ENCODE data around the gene IL22.

IL22 gene

DNA sequence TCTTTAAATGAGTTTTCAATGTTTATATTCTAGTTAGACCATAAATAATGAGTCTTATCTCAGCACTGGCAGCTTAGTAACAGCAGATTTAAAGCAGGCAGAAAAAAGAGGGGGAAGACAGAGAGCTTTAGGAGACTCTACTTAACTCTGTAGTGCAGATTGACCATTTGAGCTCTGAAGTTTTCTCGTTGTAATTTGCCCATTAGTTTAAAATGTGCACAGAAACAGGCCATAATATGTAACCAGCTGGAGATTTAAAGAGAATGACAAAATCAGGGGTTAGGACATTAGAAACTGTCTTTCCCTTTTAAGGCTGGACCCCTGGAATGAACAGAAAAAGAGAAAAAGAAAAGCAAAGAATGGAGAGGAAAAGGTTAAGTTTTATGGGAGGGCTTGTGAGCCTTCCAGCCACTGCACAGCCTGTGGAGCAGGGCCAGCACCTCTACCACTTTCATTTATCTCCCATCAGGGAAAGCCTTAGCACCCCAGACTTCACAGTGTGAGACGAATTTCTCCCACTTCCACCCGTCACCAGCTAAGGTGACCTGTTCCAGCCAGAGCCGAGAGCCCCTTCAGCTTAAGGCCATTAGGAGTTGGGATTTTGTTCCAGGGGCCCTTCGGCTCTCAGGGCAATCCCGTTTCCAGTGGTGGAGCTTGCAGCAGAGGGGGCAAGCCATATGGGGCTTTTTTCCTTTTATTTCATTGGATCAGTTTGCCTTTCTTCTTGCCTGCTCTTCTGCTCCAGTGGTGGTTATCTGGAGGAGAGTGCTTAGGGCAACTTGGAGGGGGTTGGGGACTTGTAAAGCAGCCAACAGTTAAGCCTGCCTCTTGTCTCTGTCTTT is 8.0 kb downstream of the IL22 start:
- H3K4me3 ChIP-seq (replicated peaks; ENCODE audit: insufficient read depth, low read length) = no peak overlapping the region
- no peaks in the 10 kb centered on the region for H3K27me3 ChIP-seq (ENCODE audit: insufficient read depth, poor library complexity, severe bottlenecking)
- H3K27ac ChIP-seq (replicated peaks) = no peak overlapping the region
- TF ChIP-seq, protein P1, sequence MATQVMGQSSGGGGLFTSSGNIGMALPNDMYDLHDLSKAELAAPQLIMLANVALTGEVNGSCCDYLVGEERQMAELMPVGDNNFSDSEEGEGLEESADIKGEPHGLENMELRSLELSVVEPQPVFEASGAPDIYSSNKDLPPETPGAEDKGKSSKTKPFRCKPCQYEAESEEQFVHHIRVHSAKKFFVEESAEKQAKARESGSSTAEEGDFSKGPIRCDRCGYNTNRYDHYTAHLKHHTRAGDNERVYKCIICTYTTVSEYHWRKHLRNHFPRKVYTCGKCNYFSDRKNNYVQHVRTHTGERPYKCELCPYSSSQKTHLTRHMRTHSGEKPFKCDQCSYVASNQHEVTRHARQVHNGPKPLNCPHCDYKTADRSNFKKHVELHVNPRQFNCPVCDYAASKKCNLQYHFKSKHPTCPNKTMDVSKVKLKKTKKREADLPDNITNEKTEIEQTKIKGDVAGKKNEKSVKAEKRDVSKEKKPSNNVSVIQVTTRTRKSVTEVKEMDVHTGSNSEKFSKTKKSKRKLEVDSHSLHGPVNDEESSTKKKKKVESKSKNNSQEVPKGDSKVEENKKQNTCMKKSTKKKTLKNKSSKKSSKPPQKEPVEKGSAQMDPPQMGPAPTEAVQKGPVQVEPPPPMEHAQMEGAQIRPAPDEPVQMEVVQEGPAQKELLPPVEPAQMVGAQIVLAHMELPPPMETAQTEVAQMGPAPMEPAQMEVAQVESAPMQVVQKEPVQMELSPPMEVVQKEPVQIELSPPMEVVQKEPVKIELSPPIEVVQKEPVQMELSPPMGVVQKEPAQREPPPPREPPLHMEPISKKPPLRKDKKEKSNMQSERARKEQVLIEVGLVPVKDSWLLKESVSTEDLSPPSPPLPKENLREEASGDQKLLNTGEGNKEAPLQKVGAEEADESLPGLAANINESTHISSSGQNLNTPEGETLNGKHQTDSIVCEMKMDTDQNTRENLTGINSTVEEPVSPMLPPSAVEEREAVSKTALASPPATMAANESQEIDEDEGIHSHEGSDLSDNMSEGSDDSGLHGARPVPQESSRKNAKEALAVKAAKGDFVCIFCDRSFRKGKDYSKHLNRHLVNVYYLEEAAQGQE (IDR thresholded peaks at IDR 0.05; ENCODE audit: insufficient replicate concordance, low read depth) = no peak
- TF ChIP-seq GABPA (IDR thresholded peaks at IDR 0.05; ENCODE audit: low read depth) (no peak), SPI1 (IDR thresholded peaks at IDR 0.05; ENCODE audit: borderline replicate concordance, low read depth) (no peak), POLR2AphosphoS5 (IDR thresholded peaks at IDR 0.05; ENCODE audit: low read depth) (no peak)
- TF ChIP-seq, protein P2, sequence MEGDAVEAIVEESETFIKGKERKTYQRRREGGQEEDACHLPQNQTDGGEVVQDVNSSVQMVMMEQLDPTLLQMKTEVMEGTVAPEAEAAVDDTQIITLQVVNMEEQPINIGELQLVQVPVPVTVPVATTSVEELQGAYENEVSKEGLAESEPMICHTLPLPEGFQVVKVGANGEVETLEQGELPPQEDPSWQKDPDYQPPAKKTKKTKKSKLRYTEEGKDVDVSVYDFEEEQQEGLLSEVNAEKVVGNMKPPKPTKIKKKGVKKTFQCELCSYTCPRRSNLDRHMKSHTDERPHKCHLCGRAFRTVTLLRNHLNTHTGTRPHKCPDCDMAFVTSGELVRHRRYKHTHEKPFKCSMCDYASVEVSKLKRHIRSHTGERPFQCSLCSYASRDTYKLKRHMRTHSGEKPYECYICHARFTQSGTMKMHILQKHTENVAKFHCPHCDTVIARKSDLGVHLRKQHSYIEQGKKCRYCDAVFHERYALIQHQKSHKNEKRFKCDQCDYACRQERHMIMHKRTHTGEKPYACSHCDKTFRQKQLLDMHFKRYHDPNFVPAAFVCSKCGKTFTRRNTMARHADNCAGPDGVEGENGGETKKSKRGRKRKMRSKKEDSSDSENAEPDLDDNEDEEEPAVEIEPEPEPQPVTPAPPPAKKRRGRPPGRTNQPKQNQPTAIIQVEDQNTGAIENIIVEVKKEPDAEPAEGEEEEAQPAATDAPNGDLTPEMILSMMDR (IDR thresholded peaks at IDR 0.05; ENCODE audit: insufficient read depth, low read length) = no peak
- DNase-seq (ENCODE audit: low read depth in 1 of 2, low spot score in 1 of 2) = no peak

DNA sequence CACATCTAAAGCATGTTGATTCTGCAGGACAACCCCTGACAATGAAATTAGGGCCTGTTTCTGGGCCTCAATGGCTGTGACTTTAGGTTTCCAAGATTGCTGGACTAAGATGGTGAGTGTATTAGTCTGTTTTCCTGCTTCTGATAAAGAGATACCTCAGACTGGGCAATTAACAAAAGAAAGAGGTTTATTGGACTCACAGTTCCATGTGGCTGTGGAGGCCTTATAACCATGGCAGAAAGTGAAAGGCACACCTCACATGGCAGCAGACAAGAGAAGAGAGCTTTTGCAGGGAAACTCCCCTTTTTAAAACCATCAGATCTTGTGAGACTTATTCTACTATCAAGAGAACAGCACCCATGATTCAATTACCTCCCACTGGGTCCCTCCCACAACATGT is 10.6 kb downstream of the IL22 start:
- H3K27ac ChIP-seq (replicated peaks) = no peak overlapping the region
- H3K4me3 ChIP-seq (replicated peaks; ENCODE audit: insufficient read depth, low read length) = no peak overlapping the region
- no peak for TF ChIP-seq POLR2AphosphoS5 (IDR thresholded peaks at IDR 0.05; ENCODE audit: low read depth)
- TF ChIP-seq, protein P1 (IDR thresholded peaks at IDR 0.05; ENCODE audit: insufficient replicate concordance, low read depth) = no peak
- TF ChIP-seq GABPA (IDR thresholded peaks at IDR 0.05; ENCODE audit: low read depth) = no peak
- TF ChIP-seq SPI1 (IDR thresholded peaks at IDR 0.05; ENCODE audit: borderline replicate concordance, low read depth) = no peak
- H3K27me3 ChIP-seq (ENCODE audit: insufficient read depth, poor library complexity, severe bottlenecking) = no peaks in the 10 kb centered on the region
- DNase-seq (ENCODE audit: low read depth in 1 of 2, low spot score in 1 of 2) = no peak

DNA sequence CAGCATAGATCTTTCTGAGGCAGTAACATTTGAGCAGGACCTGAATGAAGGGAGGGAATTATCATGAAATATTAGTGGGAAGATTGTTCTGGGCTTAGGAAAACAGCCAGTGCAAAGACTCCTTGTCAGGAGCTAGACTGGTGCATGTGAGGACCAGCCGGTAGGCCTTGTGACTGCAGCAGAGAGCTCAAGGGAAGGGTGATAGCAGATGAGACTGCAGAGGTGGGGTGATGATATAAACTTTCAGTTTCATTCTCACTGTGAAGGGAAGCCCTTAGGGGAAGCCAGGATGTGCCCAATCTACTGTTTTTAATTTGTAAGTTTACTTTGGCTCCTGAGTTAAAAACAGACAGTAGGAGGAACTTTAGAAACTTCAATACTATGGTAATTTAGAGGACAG is 12.4 kb downstream of the IL22 start:
- Histone ChIP-seq H3K27me3 (ENCODE audit: insufficient read depth, poor library complexity, severe bottlenecking) (no peaks in the 10 kb centered on the region), H3K4me3 (replicated peaks; ENCODE audit: insufficient read depth, low read length) (no peak overlapping the region), H3K27ac (replicated peaks) (no peak overlapping the region)
- TF ChIP-seq, protein P1 (IDR thresholded peaks at IDR 0.05; ENCODE audit: insufficient replicate concordance, low read depth) = no peak
- TF ChIP-seq, protein P2 (IDR thresholded peaks at IDR 0.05; ENCODE audit: insufficient read depth, low read length) = no peak
- no peak for TF ChIP-seq GABPA (IDR thresholded peaks at IDR 0.05; ENCODE audit: low read depth)
- TF ChIP-seq SPI1 (IDR thresholded peaks at IDR 0.05; ENCODE audit: borderline replicate concordance, low read depth) = no peak
- TF ChIP-seq POLR2AphosphoS5 (IDR thresholded peaks at IDR 0.05; ENCODE audit: low read depth) = no peak
- no peak for DNase-seq (ENCODE audit: low read depth in 1 of 2, low spot score in 1 of 2)

All from HL-60 (cell line).